Measurements from ENCODE around the gene GLIPR1. TPM values are rescaled to one million over a fixed set of nuclear protein-coding genes. Genes with fewer than 3 reads are reported as not detected.

GLIPR1 gene
- total and polyA plus RNA-seq, 8 donors, result 0.68 to 19.1 (median 1.1) TPM

DNA sequence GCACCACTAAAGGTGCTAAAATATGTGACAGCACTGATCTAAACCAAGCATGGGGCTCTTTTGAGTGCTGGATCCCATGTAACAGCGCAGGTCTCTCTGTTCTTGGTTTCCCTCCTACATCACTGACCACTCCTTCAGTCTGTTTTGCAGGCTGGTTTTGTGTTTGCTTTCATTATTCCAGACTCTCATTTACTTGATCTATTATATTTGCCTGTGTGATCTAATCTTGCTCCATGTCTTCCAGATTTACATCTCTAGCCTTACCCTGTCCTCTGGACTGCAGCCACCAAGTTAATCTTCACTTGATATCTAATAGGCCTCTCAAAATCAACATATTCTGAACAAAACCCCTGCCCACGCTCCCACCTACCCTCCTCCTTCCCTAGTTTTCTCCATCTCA is 8.6 kb downstream of the GLIPR1 start:
- H3K4me1 ChIP-seq, result no peaks in the 10 kb centered on the region
- TF ChIP-seq CTCF (IDR thresholded peaks at IDR 0.05), result no peak
- no peak for DNase-seq
- FAIRE-seq, result no peak
- no peaks in the 10 kb centered on the region for H3K36me3 ChIP-seq
- H3K27ac ChIP-seq, result no peak overlapping the region
- no peak for ATAC-seq
- H3K9me3 ChIP-seq, result no peaks in the 10 kb centered on the region
- no peaks in the 10 kb centered on the region for H3K27me3 ChIP-seq
- intact Hi-C loops (cut with DNase I), result no loop called here
- no peak overlapping the region for H3K4me3 ChIP-seq
- 79 to 86% methylated on average over 2 of the region's 2 CpGs for WGBS, 2 donors

DNA sequence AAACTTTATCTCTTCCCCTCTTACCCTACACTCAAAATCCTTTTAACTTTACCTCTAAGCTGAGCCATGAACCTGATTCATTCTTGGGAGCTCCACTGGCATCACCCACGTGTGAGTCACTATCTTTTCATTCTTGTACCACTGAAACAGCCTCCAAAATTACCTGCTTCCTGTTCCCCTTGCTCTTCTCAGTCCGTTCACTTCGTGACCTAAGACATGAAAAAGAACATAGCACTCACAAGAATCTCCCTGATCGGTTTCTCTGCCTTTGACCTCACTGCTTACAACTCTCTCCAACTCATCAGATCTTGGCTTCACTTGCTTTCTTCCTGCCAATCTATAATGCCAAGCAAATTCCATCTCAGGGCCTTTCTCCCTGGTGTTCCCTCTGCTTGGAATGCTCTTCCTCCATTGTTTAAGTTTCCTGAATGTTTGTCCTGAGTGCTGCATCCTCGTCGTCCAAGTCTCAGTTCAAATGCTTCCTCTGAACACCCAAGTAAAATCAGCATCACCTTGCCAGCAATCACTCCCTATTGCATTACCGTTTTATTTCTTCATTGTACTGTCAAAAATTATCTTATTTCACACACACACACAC is 9.2 kb downstream of the GLIPR1 start:
- Histone ChIP-seq H3K27ac (no peak overlapping the region), H3K4me3 (no peak overlapping the region), H3K4me1 (no peaks in the 10 kb centered on the region), H3K36me3 (no peaks in the 10 kb centered on the region), H3K27me3 (no peaks in the 10 kb centered on the region), H3K9me3 (no peaks in the 10 kb centered on the region)
- 68 to 78% methylated on average over 7 of the region's 7 CpGs for WGBS, 2 donors
- intact Hi-C loops (cut with DNase I), result no loop called here
- DNase-seq (no peak), FAIRE-seq (no peak), ATAC-seq (no peak)
- TF ChIP-seq CTCF (IDR thresholded peaks at IDR 0.05), result no peak

- Histone ChIP-seq H3K4me1 (no peaks in the 10 kb centered on the region), H3K4me3 (no peak overlapping the region), H3K9me3 (no peaks in the 10 kb centered on the region), H3K27me3 (no peaks in the 10 kb centered on the region), H3K36me3 (peaks cover 0 to 1% (median 0%) of the 10 kb centered on the region in 3 donors), H3K27ac (no peak overlapping the region)
- no peak for TF ChIP-seq CTCF (IDR thresholded peaks at IDR 0.05)
- ATAC-seq (no peak), FAIRE-seq (no peak), DNase-seq (no peak)
- WGBS, 2 donors, result 64 to 79% methylated on average over 2 of the region's 2 CpGs
- intact Hi-C loops (cut with DNase I), result no loop called here
These were observed 10.6 kb downstream of the GLIPR1 start for GRCh38 chr12:75491169-75491568.

DNA sequence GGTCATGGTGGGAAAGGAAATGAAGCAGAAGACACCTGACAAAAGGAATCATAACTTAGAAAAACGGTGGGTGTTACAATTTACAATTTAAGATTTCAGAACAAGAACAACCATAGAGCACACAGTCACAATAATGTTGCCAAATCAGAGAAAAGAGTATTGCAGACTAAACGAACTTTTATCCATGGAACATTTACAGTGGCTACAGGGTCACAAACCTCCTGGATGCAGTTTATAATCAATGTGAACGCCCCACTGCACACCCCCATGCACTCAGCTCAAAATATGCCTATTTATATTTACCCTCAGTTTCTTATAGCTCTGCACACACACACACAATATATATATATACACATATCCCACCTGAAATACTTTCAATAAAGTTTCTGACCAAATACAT is 22.9 kb downstream of the GLIPR1 start:
- ATAC-seq (no peak), DNase-seq (no peak), FAIRE-seq (no peak)
- no peaks in the 10 kb centered on the region for H3K27me3 ChIP-seq
- H3K4me3 ChIP-seq, result no peak overlapping the region
- H3K27ac ChIP-seq, result no peak overlapping the region
- WGBS, 2 donors, result 67 to 71% methylated on average over 3 of the region's 3 CpGs
- intact Hi-C loops (cut with DNase I), result no loop called here
- H3K36me3 ChIP-seq, result peaks cover 0 to 41% (median 9%) of the 10 kb centered on the region in 3 donors
- H3K9me3 ChIP-seq, result no peaks in the 10 kb centered on the region
- no peaks in the 10 kb centered on the region for H3K4me1 ChIP-seq
- no peak for TF ChIP-seq CTCF (IDR thresholded peaks at IDR 0.05)

DNA sequence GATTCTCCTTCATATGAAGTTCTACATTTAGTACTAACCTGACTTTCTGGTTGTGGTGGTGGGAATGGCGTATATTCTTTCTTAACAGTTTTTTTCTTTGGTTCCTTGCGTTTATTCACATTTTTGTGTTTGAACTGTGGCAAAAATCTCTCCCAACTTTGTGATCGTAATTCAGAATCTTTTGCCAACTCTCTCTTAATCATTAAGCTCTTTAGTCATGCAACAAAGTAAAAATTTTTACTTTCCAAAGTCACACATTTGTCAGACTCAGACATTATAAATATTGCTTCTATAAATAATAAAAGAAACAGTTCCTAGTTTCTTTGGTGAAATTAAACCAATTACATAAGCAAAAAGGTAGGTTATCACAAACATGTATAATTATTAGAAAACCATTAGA is 23.3 kb downstream of the GLIPR1 start:
- Histone ChIP-seq H3K27me3 (no peaks in the 10 kb centered on the region), H3K4me1 (no peaks in the 10 kb centered on the region), H3K4me3 (no peak overlapping the region), H3K27ac (no peak overlapping the region), H3K9me3 (no peaks in the 10 kb centered on the region), H3K36me3 (peaks cover 0 to 41% (median 9%) of the 10 kb centered on the region in 3 donors)
- no peak for ATAC-seq
- WGBS, 2 donors, result 50 to 53% methylated on average over 3 of the region's 3 CpGs
- peak; percentile 53 for FAIRE-seq
- intact Hi-C loops (cut with DNase I), result no loop called here
- DNase-seq, result no peak
- no peak for TF ChIP-seq CTCF (IDR thresholded peaks at IDR 0.05)
